A549 (cell line): ENCODE data around the gene NCAM2.

Source experiments
- EHMT2 ChIP-seq: fragments of 200-600 bp; sonication (generic); IDR thresholded peaks from 2 replicates; pipeline ENCODE4 v1.6.1; 2016; ENCODE audit warnings: antibody characterized with exemption, low read depth, mild to moderate bottlenecking, moderate library complexity
- HDAC2 ChIP-seq: fragments of 200-600 bp; sonication (generic); IDR thresholded peaks from 2 replicates; pipeline ENCODE4 v1.6.1; 2016
- MAFK ChIP-seq: fragments of 450-650 bp; IDR thresholded peaks from 2 replicates; pipeline ENCODE4 v1.6.1; 2014; ENCODE audit not compliant: partially characterized antibody
- MYC ChIP-seq: IDR thresholded peaks from 2 replicates; pipeline ENCODE4 v1.6.1; 2012; ENCODE audit warnings: mild to moderate bottlenecking, inconsistent platforms, low read length, improper control_type of control experiment, borderline replicate concordance
- POLR2A ChIP-seq: IDR thresholded peaks from 2 replicates; pipeline ENCODE4 v1.6.1; 2012; ENCODE audit warnings: mild to moderate bottlenecking, low read length
- RCOR1 ChIP-seq: fragments of 150-350 bp; IDR thresholded peaks from 2 replicates; pipeline ENCODE4 v1.6.1; 2014; ENCODE audit warnings: antibody characterized with exemption, low read length, low read depth
- SMC3 ChIP-seq: fragments of >200 bp; sonication (Bioruptor Twin); formaldehyde crosslinking; IDR thresholded peaks from 3 replicates; pipeline ENCODE4 v1.6.1; 2018; ENCODE audit warnings: inconsistent platforms
- TF ChIP-seq, protein P1 (sequence below): fragments of >200 bp; sonication (Bioruptor Twin); formaldehyde crosslinking; IDR thresholded peaks from 3 replicates; pipeline ENCODE4 v1.5.1; 2016
- TF ChIP-seq, protein P2 (sequence below): fragments of >200 bp; sonication (Bioruptor Twin); formaldehyde crosslinking; IDR thresholded peaks from 2 replicates; pipeline ENCODE4 v1.6.1; 2016
- TF ChIP-seq, protein P3 (sequence below): fragments of 150-350 bp; IDR thresholded peaks from 2 replicates; pipeline ENCODE4 v1.6.1; 2014; ENCODE audit warnings: low read depth, mild to moderate bottlenecking, low read length

DNA sequence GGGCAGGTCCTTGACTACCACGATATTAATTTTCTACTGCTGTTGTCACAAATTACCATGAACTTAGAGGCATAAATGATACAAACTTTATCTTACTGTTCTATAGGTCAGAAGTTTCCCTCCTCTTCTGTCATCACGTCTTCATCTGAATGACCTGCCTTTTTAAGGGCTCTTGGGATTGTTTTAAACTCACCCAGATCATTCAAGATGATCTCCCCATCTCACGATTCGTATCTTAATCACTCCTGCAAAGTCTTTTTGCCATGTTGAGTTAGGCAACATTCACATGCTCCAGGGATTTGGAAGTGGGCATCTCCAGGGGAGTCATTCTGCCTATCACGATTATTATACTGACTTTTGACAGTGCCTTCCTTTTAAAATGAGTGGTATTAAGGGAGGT, 32.1 kb downstream of the NCAM2 start:
- TF ChIP-seq, protein P1, sequence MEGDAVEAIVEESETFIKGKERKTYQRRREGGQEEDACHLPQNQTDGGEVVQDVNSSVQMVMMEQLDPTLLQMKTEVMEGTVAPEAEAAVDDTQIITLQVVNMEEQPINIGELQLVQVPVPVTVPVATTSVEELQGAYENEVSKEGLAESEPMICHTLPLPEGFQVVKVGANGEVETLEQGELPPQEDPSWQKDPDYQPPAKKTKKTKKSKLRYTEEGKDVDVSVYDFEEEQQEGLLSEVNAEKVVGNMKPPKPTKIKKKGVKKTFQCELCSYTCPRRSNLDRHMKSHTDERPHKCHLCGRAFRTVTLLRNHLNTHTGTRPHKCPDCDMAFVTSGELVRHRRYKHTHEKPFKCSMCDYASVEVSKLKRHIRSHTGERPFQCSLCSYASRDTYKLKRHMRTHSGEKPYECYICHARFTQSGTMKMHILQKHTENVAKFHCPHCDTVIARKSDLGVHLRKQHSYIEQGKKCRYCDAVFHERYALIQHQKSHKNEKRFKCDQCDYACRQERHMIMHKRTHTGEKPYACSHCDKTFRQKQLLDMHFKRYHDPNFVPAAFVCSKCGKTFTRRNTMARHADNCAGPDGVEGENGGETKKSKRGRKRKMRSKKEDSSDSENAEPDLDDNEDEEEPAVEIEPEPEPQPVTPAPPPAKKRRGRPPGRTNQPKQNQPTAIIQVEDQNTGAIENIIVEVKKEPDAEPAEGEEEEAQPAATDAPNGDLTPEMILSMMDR: no peak
- TF ChIP-seq, protein P2, sequence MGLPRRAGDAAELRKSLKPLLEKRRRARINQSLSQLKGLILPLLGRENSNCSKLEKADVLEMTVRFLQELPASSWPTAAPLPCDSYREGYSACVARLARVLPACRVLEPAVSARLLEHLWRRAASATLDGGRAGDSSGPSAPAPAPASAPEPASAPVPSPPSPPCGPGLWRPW: no peak
- TF ChIP-seq EHMT2: no peak
- TF ChIP-seq MYC: no peak
- TF ChIP-seq SMC3: no peak
- TF ChIP-seq, protein P3, sequence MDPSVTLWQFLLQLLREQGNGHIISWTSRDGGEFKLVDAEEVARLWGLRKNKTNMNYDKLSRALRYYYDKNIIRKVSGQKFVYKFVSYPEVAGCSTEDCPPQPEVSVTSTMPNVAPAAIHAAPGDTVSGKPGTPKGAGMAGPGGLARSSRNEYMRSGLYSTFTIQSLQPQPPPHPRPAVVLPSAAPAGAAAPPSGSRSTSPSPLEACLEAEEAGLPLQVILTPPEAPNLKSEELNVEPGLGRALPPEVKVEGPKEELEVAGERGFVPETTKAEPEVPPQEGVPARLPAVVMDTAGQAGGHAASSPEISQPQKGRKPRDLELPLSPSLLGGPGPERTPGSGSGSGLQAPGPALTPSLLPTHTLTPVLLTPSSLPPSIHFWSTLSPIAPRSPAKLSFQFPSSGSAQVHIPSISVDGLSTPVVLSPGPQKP: no peak
- TF ChIP-seq MAFK: no peak
- no peak for TF ChIP-seq POLR2A
- TF ChIP-seq RCOR1: no peak
- TF ChIP-seq HDAC2: no peak
